Measurements from ENCODE around the gene CRELD2. TPM values are rescaled to one million over a fixed set of nuclear protein-coding genes. Genes with fewer than 3 reads are reported as not detected.

CRELD2 gene
- total and polyA plus RNA-seq, 2 of the 8 experiments (the other 6 are each of a cell fraction or from before 2014, with no cell fraction given), result 24.5 to 36.6 TPM

- no peak overlapping the region for H4K8ac ChIP-seq (ENCODE audit: extremely low read depth, insufficient read depth, low read length)
- no peak overlapping the region for H3K23ac ChIP-seq (ENCODE audit: insufficient read length)
- no peak overlapping the region for H3K4me3 ChIP-seq (ENCODE audit: extremely low read depth in 1 of 4, insufficient read depth in 2 of 4, low read depth in 3 of 4, low read length in 4 of 4)
- ChIA-PET POLR2A (ENCODE audit: partially characterized antibody) (interaction anchor here (1.3 to 2.5 kb wide), 3 partner anchors 10 to 13 kb away, joined by 4 to 7 read pairs (median 5); no protein-coding TSS in a partner anchor), CTCF (ENCODE audit: partially characterized antibody) (interaction anchor here (0.9 to 2.4 kb wide), 3 partner anchors 9 to 24 kb away, joined by 3 to 7 read pairs (median 6); no protein-coding TSS in a partner anchor)
- no peak overlapping the region for H3K9ac ChIP-seq (replicated peaks in 1 of 4; ENCODE audit: extremely low read depth in 1 of 4, low read depth in 3 of 4, low read length in 3 of 4)
- H3K27me3 ChIP-seq (replicated peaks in 1 of 4; ENCODE audit: control insufficient read depth in 3 of 4, extremely low read depth in 1 of 4, insufficient read depth in 3 of 4, low read length in 3 of 4), result peaks cover 0 to 10% (median 6%) of the 10 kb centered on the region in 4 experiments; a peak in 6 of 7 replicates
- no peak overlapping the region for H4K91ac ChIP-seq (replicated peaks; ENCODE audit: insufficient read length, low read length)
- no peaks in the 10 kb centered on the region for H3K9me3 ChIP-seq (ENCODE audit: insufficient read depth in 2 of 2, low read depth in 1 of 2, low read length in 1 of 2)
- H3K4me2 ChIP-seq (ENCODE audit: insufficient read depth in 1 of 2, low read depth in 2 of 2, low read length in 2 of 2), result no peak overlapping the region
- H3K4me1 ChIP-seq (replicated peaks in 1 of 4; ENCODE audit: control insufficient read depth in 3 of 4, insufficient read depth in 4 of 4, low read length in 3 of 4), result peaks cover 0 to 11% (median 7%) of the 10 kb centered on the region in 4 experiments; a peak in 5 of 7 replicates
- peaks cover 5% of the 10 kb centered on the region; the same call in 1 of the 2 replicates for H3K23me2 ChIP-seq (ENCODE audit: low read depth, low read length)
- no peak overlapping the region for H2BK5ac ChIP-seq (ENCODE audit: low read depth, low read length)
- peaks cover 0 to under 1% of the 10 kb centered on the region in 2 experiments; a peak in 1 of 4 replicates for H3K79me2 ChIP-seq (ENCODE audit: control insufficient read depth in 1 of 2, insufficient read depth in 2 of 2, low read length in 2 of 2)
- no peak overlapping the region for H3K27ac ChIP-seq (ENCODE audit: low read depth, low read length)
- no peak overlapping the region for H3K4ac ChIP-seq (replicated peaks; ENCODE audit: insufficient read length, low read depth, low read length)
- no peak overlapping the region for H2BK20ac ChIP-seq (ENCODE audit: low read length)
- H2BK12ac ChIP-seq (ENCODE audit: low read depth, low read length), result no peak overlapping the region
- H2BK120ac ChIP-seq (replicated peaks; ENCODE audit: low read depth, low read length), result no peak overlapping the region
- H2BK15ac ChIP-seq (ENCODE audit: low read length), result no peak overlapping the region
- no peaks in the 10 kb centered on the region for H3K79me1 ChIP-seq (ENCODE audit: low read depth, low read length)
- H3K18ac ChIP-seq (ENCODE audit: extremely low read depth, low read length), result no peak overlapping the region
- 90% methylated on average over 11 of the region's 15 CpGs; no CpG with 5 or more reads in 1 of the 2 experiments for WGBS, 2 experiments (ENCODE audit: extremely low coverage in 1 of 2, insufficient coverage in 1 of 2, insufficient read length in 1 of 2, insufficient replicate concordance in 2 of 2, low coverage in 1 of 2, low lambda C conversion rate in 2 of 2, missing lambda C conversion rate in 1 of 2)
- TF ChIP-seq NRF1 (IDR thresholded peaks at IDR 0.05; ENCODE audit: low read depth, low read length), result no peak
- no peak for TF ChIP-seq GABPA (IDR thresholded peaks at IDR 0.05; ENCODE audit: borderline replicate concordance, insufficient read depth, low read length)
- no peak overlapping the region for H2AFZ ChIP-seq (ENCODE audit: low read length)
- H4K5ac ChIP-seq (ENCODE audit: insufficient read length, low read depth, low read length), result no peak overlapping the region
- peaks cover 0 to 5% of the 10 kb centered on the region in 2 experiments for H4K20me1 ChIP-seq (replicated peaks in 1 of 2; ENCODE audit: control insufficient read depth in 1 of 2, insufficient read depth in 2 of 2, low read length in 2 of 2)
- FAIRE-seq (no peak), DNase-seq (ENCODE audit: low read depth in 1 of 2, low spot score in 2 of 2) (no peak)
- no peak overlapping the region for H3K56ac ChIP-seq (replicated peaks; ENCODE audit: insufficient read length, low read depth, low read length)
- H2AK5ac ChIP-seq (ENCODE audit: low read depth, low read length), result no peak overlapping the region
- H3K14ac ChIP-seq (ENCODE audit: insufficient read length), result no peak overlapping the region
- H3K36me3 ChIP-seq (ENCODE audit: control insufficient read depth in 2 of 4, insufficient read depth in 4 of 4, low read length in 3 of 4), result no peaks in the 10 kb centered on the region
Observed at GRCh38 chr22:49956418-49956770, 38.0 kb downstream of the CRELD2 start.
